Gastrocnemius medialis (tissue), 4 donors: ENCODE measurements around the gene THSD4. TPM values are rescaled to one million over a fixed set of nuclear protein-coding genes. Genes with fewer than 3 reads are reported as not detected.

Experiments
- ATAC-seq, 2 donors: fragments of 150-250 bp; one replicate each; pipeline ENCODE4 v1.9.1; 2016
- DNase-seq, 2 donors: peaks; one replicate each; pipeline ENCODE4 v3.0.0-alpha.2; 2019
- H3K27ac ChIP-seq, 4 donors: fragments of 200-600 bp; sonication (generic); 1 replicate in 1 of 4; 2 replicates in 3 of 4; pipeline ENCODE4 v1.5.1; 2016 to 2018; ENCODE audit warnings: mild to moderate bottlenecking in 2 of 4, moderate library complexity in 1 of 4
- H3K27me3 ChIP-seq, 3 donors: fragments of 200-600 bp; sonication (generic) in 2 of 3; 1 replicate in 1 of 3; 2 replicates in 2 of 3; pipeline versions ENCODE4 v1.5.1 to v1.6.0; 2016 to 2019; ENCODE audit warnings: mild to moderate bottlenecking in 1 of 3, moderate library complexity in 1 of 3
- H3K36me3 ChIP-seq, 2 donors: fragments of 200-600 bp; sonication (generic) in 1 of 2; one replicate each; pipeline ENCODE4 v1.5.1; 2017 to 2018
- H3K4me1 ChIP-seq, 2 donors: fragments of 200-600 bp; sonication (generic) in 1 of 2; one replicate each; pipeline ENCODE4 v1.5.1; 2016 to 2017; ENCODE audit warnings: mild to moderate bottlenecking in 2 of 2
- H3K4me3 ChIP-seq, 4 donors: fragments of 200-600 bp; sonication (generic) in 3 of 4; 1 replicate in 1 of 4; 2 replicates in 3 of 4; pipeline ENCODE4 v1.5.1; 2016 to 2019; ENCODE audit warnings: mild to moderate bottlenecking in 2 of 4
- H3K9me3 ChIP-seq, 3 donors: fragments of 200-600 bp; sonication (generic) in 2 of 3; 1 replicate in 1 of 3; 2 replicates in 2 of 3; pipeline ENCODE4 v1.5.1; 2016 to 2019
- POLR2A ChIP-seq, 2 donors: fragments of 450-650 bp; IDR thresholded peaks; one replicate each; pipeline ENCODE4 v1.6.1; 2017; ENCODE audit warnings: antibody characterized with exemption in 2 of 2, mild to moderate bottlenecking in 2 of 2, moderate library complexity in 2 of 2
- in situ Hi-C, 4 donors: fragments of 200-750 bp; cut with MboI; loops; one replicate each; pipeline versions ENCODE4 v1.15.0 to v1.8.0; 2017; ENCODE audit warnings: low sequenced_read_pairs in 4 of 4
- intact Hi-C: fragments of 100-400 bp; cut with DNase I; formaldehyde crosslinking; loops from one replicate; pipeline ENCODE4 v1.15.1; 2023; ENCODE audit warnings: low total_unique reads
- total RNA-seq, 4 donors: library from RNA; depleted of rRNA; stranded (reverse); fragments of >200 nt; gene quantifications; one replicate each; pipeline versions ENCODE4 v1.1.0 to v1.2.3, GENCODE V29; 2016
- TF ChIP-seq, protein P1 (sequence below), 5 experiments: fragments of 450-650 bp in 3 of 5; fragments of 200-600 bp in 2 of 5; sonication (generic) in 2 of 5; IDR thresholded peaks in 4 of 5; conservative IDR thresholded peaks in 1 of 5; 1 replicate in 4 of 5; 2 replicates in 1 of 5; pipeline ENCODE4 v1.5.1; 2016 to 2019; ENCODE audit warnings: antibody characterized with exemption in 5 of 5, mild to moderate bottlenecking in 3 of 5, moderate library complexity in 3 of 5

THSD4 gene
- total RNA-seq, 4 donors from 2014 or later = 0.35 to 3.1 (median 0.60) TPM

DNA sequence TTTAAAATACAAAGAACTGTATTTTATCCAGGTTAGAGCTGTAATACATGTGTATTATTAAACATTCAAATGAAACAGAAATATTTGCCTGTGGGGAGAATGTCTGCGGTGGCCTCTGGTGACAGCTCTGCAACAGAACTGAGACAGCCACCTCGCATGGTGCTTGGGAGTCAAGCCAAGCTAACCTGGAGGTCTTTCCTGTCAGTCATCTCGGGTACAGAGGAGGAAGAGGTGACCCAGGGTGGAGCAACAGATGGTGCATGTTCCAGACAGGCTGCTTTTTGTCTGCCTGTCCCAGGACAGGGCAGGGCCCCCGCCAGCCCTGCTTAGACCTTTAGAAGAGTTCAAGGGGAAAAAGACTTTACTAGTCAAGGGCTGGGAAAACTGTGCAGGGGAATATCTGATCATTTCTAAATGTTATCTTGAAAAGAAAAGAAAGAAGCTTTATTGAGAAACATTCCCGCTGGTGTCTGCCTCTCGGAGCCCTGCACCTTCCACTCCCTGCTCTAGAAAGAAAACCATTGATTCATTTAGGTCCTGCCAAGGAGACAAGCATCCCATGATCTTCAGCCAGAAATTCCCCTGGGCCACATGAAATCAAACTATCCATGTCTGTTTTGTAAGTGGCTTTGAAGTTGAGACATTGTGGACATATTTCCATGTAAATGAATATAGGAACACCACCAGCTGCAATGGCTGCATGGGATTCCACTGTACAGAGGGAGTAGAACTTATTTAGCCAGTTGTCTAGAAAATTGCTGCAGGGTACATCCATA is 689.6 kb downstream of the THSD4 start:
- intact Hi-C loops = loop anchor here (5.0 kb wide), 1 partner anchor 352 kb away; no protein-coding TSS in a partner anchor
- Histone ChIP-seq H3K4me1 (no peaks in the 10 kb centered on the region), H3K36me3 (no peaks in the 10 kb centered on the region), H3K4me3 (no peak overlapping the region), H3K27ac (no peak overlapping the region), H3K9me3 (no peaks in the 10 kb centered on the region), H3K27me3 (no peaks in the 10 kb centered on the region)
- no peak for TF ChIP-seq POLR2A (IDR thresholded peaks at IDR 0.05)
- TF ChIP-seq, protein P1, sequence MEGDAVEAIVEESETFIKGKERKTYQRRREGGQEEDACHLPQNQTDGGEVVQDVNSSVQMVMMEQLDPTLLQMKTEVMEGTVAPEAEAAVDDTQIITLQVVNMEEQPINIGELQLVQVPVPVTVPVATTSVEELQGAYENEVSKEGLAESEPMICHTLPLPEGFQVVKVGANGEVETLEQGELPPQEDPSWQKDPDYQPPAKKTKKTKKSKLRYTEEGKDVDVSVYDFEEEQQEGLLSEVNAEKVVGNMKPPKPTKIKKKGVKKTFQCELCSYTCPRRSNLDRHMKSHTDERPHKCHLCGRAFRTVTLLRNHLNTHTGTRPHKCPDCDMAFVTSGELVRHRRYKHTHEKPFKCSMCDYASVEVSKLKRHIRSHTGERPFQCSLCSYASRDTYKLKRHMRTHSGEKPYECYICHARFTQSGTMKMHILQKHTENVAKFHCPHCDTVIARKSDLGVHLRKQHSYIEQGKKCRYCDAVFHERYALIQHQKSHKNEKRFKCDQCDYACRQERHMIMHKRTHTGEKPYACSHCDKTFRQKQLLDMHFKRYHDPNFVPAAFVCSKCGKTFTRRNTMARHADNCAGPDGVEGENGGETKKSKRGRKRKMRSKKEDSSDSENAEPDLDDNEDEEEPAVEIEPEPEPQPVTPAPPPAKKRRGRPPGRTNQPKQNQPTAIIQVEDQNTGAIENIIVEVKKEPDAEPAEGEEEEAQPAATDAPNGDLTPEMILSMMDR (IDR thresholded peaks at IDR 0.05 in 4 of 5, conservative IDR thresholded peaks at IDR 0.05 in 1 of 5) = no peak
- in situ Hi-C loops = loop anchor here (5.0 to 10.0 kb wide), 2 partner anchors 60 to 63 kb away; no protein-coding TSS in a partner anchor
- DNase-seq (no peak), ATAC-seq (no peak)

DNA sequence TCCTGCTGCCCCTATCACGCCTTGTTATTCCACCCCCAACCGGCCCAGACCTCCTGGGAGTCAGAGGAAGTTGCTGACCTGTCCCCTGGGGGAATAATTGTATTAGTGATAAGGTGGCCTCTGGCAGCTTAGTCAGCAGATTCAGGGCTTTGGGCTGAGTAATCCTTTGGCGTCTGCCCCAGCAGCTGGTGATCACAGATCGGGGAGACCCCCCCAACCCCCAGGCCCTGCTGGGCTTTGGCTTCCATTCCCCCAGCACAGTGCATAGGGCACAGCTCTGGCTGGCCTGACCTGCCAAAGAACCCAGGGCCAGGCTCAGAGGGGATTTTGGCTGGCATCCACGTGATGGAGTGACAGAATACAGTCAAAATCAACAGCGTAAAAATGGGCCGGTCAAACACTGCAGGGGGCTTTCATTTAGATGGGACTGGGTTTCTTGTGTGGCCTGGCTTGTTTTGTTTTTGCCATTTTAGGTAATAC is 691.2 kb downstream of the THSD4 start:
- in situ Hi-C loops (loop anchor here in 3 of 4 donors (10.0 kb wide), 1 partner anchor 62 kb away; no protein-coding TSS in a partner anchor), intact Hi-C loops (no loop called here)
- Histone ChIP-seq H3K36me3 (no peaks in the 10 kb centered on the region), H3K27ac (no peak overlapping the region), H3K27me3 (no peaks in the 10 kb centered on the region), H3K4me1 (no peaks in the 10 kb centered on the region), H3K4me3 (no peak overlapping the region), H3K9me3 (no peaks in the 10 kb centered on the region)
- ATAC-seq = no peak
- TF ChIP-seq POLR2A (IDR thresholded peaks at IDR 0.05) = no peak
- TF ChIP-seq, protein P1 (IDR thresholded peaks at IDR 0.05 in 4 of 5, conservative IDR thresholded peaks at IDR 0.05 in 1 of 5) = no peak
- no peak for DNase-seq

DNA sequence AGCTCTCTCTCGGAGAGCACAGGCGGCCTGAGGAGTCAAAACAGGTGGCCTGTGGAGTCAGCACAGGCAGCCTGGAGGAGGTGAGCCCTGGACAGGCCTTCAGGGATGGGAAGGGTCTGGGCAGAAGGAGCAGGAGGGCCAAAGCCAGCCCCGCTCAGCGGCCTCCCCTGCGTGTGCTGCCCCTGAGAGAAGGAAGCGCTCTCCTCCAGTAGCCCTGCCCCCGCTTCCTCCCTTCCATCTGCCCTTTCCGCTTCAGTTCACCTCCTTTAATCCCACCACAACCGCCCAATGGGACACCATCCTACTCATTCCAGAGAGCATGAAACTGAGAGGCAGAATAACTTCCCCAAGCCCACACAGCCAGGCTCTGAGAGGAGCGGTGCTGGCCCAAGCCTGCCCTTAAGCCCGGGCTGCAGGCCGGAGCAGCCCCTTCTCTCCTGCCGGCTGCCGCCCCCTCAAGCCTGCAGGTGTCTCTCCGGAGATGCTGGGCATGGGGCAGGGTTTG is 691.9 kb downstream of the THSD4 start:
- H3K4me1 ChIP-seq = no peaks in the 10 kb centered on the region
- H3K27ac ChIP-seq = no peak overlapping the region
- intact Hi-C loops = no loop called here
- TF ChIP-seq POLR2A (IDR thresholded peaks at IDR 0.05) = no peak
- TF ChIP-seq, protein P1 (IDR thresholded peaks at IDR 0.05 in 4 of 5, conservative IDR thresholded peaks at IDR 0.05 in 1 of 5) = no peak
- H3K4me3 ChIP-seq = no peak overlapping the region
- no peak for ATAC-seq
- no peaks in the 10 kb centered on the region for H3K36me3 ChIP-seq
- no peak for DNase-seq
- in situ Hi-C loops = loop anchor here in 3 of 4 donors (10.0 kb wide), 1 partner anchor 62 kb away; no protein-coding TSS in a partner anchor
- no peaks in the 10 kb centered on the region for H3K27me3 ChIP-seq
- H3K9me3 ChIP-seq = no peaks in the 10 kb centered on the region

DNA sequence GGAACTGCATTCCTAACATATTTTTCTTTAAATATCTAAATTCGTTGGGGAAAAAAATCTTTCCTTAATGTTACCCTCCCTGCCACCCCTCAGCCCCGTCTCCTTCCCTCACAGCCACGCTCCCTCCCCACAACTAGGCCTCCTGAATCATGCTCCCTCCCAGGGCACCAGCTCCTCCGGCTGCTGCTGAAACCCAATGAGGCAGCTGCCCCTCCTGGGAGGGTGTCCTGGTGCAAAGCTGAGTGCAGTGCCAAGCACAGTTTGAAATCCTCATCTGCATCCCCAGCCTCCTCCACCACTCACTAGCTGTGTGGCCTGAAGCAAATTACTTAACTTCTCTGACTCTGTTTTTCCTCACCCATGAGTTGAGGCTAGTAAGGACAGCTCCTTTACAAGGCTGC is 692.4 kb downstream of the THSD4 start:
- Histone ChIP-seq H3K27ac (no peak overlapping the region), H3K36me3 (no peaks in the 10 kb centered on the region), H3K4me1 (no peaks in the 10 kb centered on the region), H3K4me3 (no peak overlapping the region), H3K9me3 (no peaks in the 10 kb centered on the region), H3K27me3 (no peaks in the 10 kb centered on the region)
- intact Hi-C loops (no loop called here), in situ Hi-C loops (loop anchor here in 3 of 4 donors (10.0 kb wide), 1 partner anchor 63 kb away; no protein-coding TSS in a partner anchor)
- ATAC-seq = no peak
- TF ChIP-seq, protein P1 (IDR thresholded peaks at IDR 0.05 in 4 of 5, conservative IDR thresholded peaks at IDR 0.05 in 1 of 5) = no peak
- no peak for TF ChIP-seq POLR2A (IDR thresholded peaks at IDR 0.05)
- DNase-seq = no peak
